Measurements from ENCODE around the gene TKT. TPM values are rescaled to one million over a fixed set of nuclear protein-coding genes. Genes with fewer than 3 reads are reported as not detected.

Gene TKT
- total RNA-seq, 3 donors from 2014 or later (not counting 1 experiment from before 2014, with no cell fraction given) = 82.9 to 126 (median 107) TPM

GRCh38 chr3:53288214-53288613 is 32.4 kb upstream of the TKT start:
- no peaks in the 10 kb centered on the region for H3K4me1 Mint-ChIP-seq
- Histone ChIP-seq H3K36me3 (ENCODE audit: control insufficient read depth, insufficient read depth, low read length) (peaks cover 38% of the 10 kb centered on the region), H3K9me3 (ENCODE audit: control insufficient read depth, insufficient read depth, low read length) (no peaks in the 10 kb centered on the region), H3K27me3 (ENCODE audit: control insufficient read depth, insufficient read depth, low read length) (no peaks in the 10 kb centered on the region), H3K27ac (ENCODE audit: low read length) (no peak overlapping the region), H3K4me1 (ENCODE audit: control insufficient read depth, insufficient read depth, low read length) (no peaks in the 10 kb centered on the region), H3K4me3 (ENCODE audit: low read length) (no peak overlapping the region)
- no peak overlapping the region for H3K4me3 Mint-ChIP-seq
- DNase-seq (no peak), ATAC-seq (no peak)
- intact Hi-C loops (cut with micrococcal nuclease) = no loop called here
- no peaks in the 10 kb centered on the region for H3K9me3 Mint-ChIP-seq
- WGBS (ENCODE audit: insufficient coverage) = 97% methylated on average over 4 of the region's 4 CpGs
- peaks cover 8% of the 10 kb centered on the region for H3K36me3 Mint-ChIP-seq
- no peak for TF ChIP-seq CTCF (IDR thresholded peaks at IDR 0.05)
- H3K27me3 Mint-ChIP-seq (ENCODE audit: low read depth in 2 of 2) = no peaks in the 10 kb centered on the region
- H3K27ac Mint-ChIP-seq = no peak overlapping the region

- no peaks in the 10 kb centered on the region for H3K4me1 Mint-ChIP-seq
- no peak overlapping the region for H3K4me3 Mint-ChIP-seq
- H3K27me3 ChIP-seq (ENCODE audit: control insufficient read depth, insufficient read depth, low read length) = no peaks in the 10 kb centered on the region
- intact Hi-C loops (cut with micrococcal nuclease) = no loop called here
- no peaks in the 10 kb centered on the region for H3K9me3 Mint-ChIP-seq
- no peaks in the 10 kb centered on the region for H3K4me1 ChIP-seq (ENCODE audit: control insufficient read depth, insufficient read depth, low read length)
- 58% methylated on average over 4 of the region's 4 CpGs for WGBS (ENCODE audit: insufficient coverage)
- no peak for ATAC-seq
- no peak for TF ChIP-seq CTCF (IDR thresholded peaks at IDR 0.05)
- peaks cover 36% of the 10 kb centered on the region for H3K36me3 ChIP-seq (ENCODE audit: control insufficient read depth, insufficient read depth, low read length)
- H3K9me3 ChIP-seq (ENCODE audit: control insufficient read depth, insufficient read depth, low read length) = no peaks in the 10 kb centered on the region
- H3K27me3 Mint-ChIP-seq (ENCODE audit: low read depth in 2 of 2) = no peaks in the 10 kb centered on the region
- H3K4me3 ChIP-seq (ENCODE audit: low read length) = no peak overlapping the region
- peaks cover 8% of the 10 kb centered on the region for H3K36me3 Mint-ChIP-seq
- H3K27ac ChIP-seq (ENCODE audit: low read length) = no peak overlapping the region
- peak overlapping the region; percentile 42 to 64 for H3K27ac Mint-ChIP-seq
- no peak for DNase-seq
Measured at GRCh38 chr3:53287131-53287629, 31.4 kb upstream of the TKT start.

- H3K27ac Mint-ChIP-seq = peak overlapping the region in 1 of 2 donors; percentile 42
- intact Hi-C loops (cut with micrococcal nuclease) = no loop called here
- Histone ChIP-seq H3K4me1 (ENCODE audit: control insufficient read depth, insufficient read depth, low read length) (no peaks in the 10 kb centered on the region), H3K27ac (ENCODE audit: low read length) (no peak overlapping the region), H3K27me3 (ENCODE audit: control insufficient read depth, insufficient read depth, low read length) (no peaks in the 10 kb centered on the region), H3K4me3 (ENCODE audit: low read length) (no peak overlapping the region), H3K9me3 (ENCODE audit: control insufficient read depth, insufficient read depth, low read length) (no peaks in the 10 kb centered on the region), H3K36me3 (ENCODE audit: control insufficient read depth, insufficient read depth, low read length) (peaks cover 33% of the 10 kb centered on the region)
- H3K4me3 Mint-ChIP-seq = no peak overlapping the region
- 79% methylated on average over 1 of the region's 1 CpG for WGBS (ENCODE audit: insufficient coverage)
- DNase-seq (no peak), ATAC-seq (no peak)
- H3K9me3 Mint-ChIP-seq = no peaks in the 10 kb centered on the region
- H3K4me1 Mint-ChIP-seq = no peaks in the 10 kb centered on the region
- H3K27me3 Mint-ChIP-seq (ENCODE audit: low read depth in 2 of 2) = no peaks in the 10 kb centered on the region
- H3K36me3 Mint-ChIP-seq = peaks cover 8% of the 10 kb centered on the region
- no peak for TF ChIP-seq CTCF (IDR thresholded peaks at IDR 0.05)
Measured at GRCh38 chr3:53286727-53287126, 30.9 kb upstream of the TKT start.

- Mint-ChIP-seq H3K4me1 (no peaks in the 10 kb centered on the region), H3K4me3 (no peak overlapping the region), H3K9me3 (no peaks in the 10 kb centered on the region), H3K36me3 (peaks cover 8% of the 10 kb centered on the region), H3K27me3 (ENCODE audit: low read depth in 2 of 2) (no peaks in the 10 kb centered on the region), H3K27ac (no peak overlapping the region)
- TF ChIP-seq CTCF (IDR thresholded peaks at IDR 0.05) = no peak
- Histone ChIP-seq H3K27me3 (ENCODE audit: control insufficient read depth, insufficient read depth, low read length) (no peaks in the 10 kb centered on the region), H3K36me3 (ENCODE audit: control insufficient read depth, insufficient read depth, low read length) (peaks cover 21% of the 10 kb centered on the region), H3K27ac (ENCODE audit: low read length) (no peak overlapping the region), H3K4me1 (ENCODE audit: control insufficient read depth, insufficient read depth, low read length) (no peaks in the 10 kb centered on the region), H3K9me3 (ENCODE audit: control insufficient read depth, insufficient read depth, low read length) (no peaks in the 10 kb centered on the region), H3K4me3 (ENCODE audit: low read length) (no peak overlapping the region)
- WGBS (ENCODE audit: insufficient coverage) = 95% methylated on average over 8 of the region's 8 CpGs
- DNase-seq = no peak
- no peak for ATAC-seq
- intact Hi-C loops (cut with micrococcal nuclease) = no loop called here
Measured at GRCh38 chr3:53282581-53282980, 26.8 kb upstream of the TKT start.
